Esophagus (tissue), 2 donors: Measurements from ENCODE around the gene TCEAL9. TPM values are rescaled to one million over a fixed set of nuclear protein-coding genes. Genes with fewer than 3 reads are reported as not detected.

ENCODE experiments used
- H3K27ac ChIP-seq, 2 donors: one replicate each; pipeline ENCODE4 v1.5.1; 2013; ENCODE audit warnings: low read depth in 2 of 2, mild to moderate bottlenecking in 2 of 2, inconsistent platforms in 1 of 2, low read length in 1 of 2, moderate library complexity in 1 of 2
- H3K27me3 ChIP-seq, 2 donors: one replicate each; pipeline ENCODE4 v1.6.1; 2013; ENCODE audit warnings: low read length in 2 of 2, control low read depth in 1 of 2, mild to moderate bottlenecking in 1 of 2; ENCODE audit not compliant: insufficient read depth in 2 of 2, control insufficient read depth in 1 of 2
- H3K36me3 ChIP-seq, 2 donors: one replicate each; pipeline ENCODE4 v1.6.1; 2013; ENCODE audit warnings: low read length in 1 of 2; ENCODE audit not compliant: control insufficient read depth in 2 of 2, insufficient read depth in 2 of 2
- H3K4me1 ChIP-seq, 2 donors: one replicate each; pipeline ENCODE4 v1.6.1; 2013; ENCODE audit warnings: low read length in 1 of 2; ENCODE audit not compliant: control insufficient read depth in 2 of 2, insufficient read depth in 2 of 2
- H3K4me3 ChIP-seq, 2 donors: one replicate each; pipeline ENCODE4 v1.5.1; 2013; ENCODE audit warnings: low read length in 2 of 2, mild to moderate bottlenecking in 2 of 2, low read depth in 1 of 2, moderate library complexity in 1 of 2
- H3K9me3 ChIP-seq, 2 donors: one replicate each; pipeline ENCODE4 v1.6.1; 2013; ENCODE audit warnings: mild to moderate bottlenecking in 2 of 2, low read depth in 1 of 2, low read length in 1 of 2, moderate library complexity in 1 of 2; ENCODE audit not compliant: control insufficient read depth in 2 of 2, insufficient read depth in 1 of 2
- WGBS, 2 donors: extraction: QIAGEN DNeasy Blood & Tissue Kit; methylation state at CpG; one replicate each; pipeline ENCODE4 v1.1.7; 2013; 5-methylcytosine and 5-hydroxymethylcytosine counted together
- polyA plus RNA-seq, 2 donors: library from polyadenylated mRNA; stranded (reverse); fragments of 200-250 nt; gene quantifications; one replicate each; pipeline ENCODE4 v1.2.3, GENCODE V29; 2013
- donor health status: healthy with polysubstance abuse.
- donor health status: Bipolar disorder and iron deficiency.

TCEAL9 gene, protein sequence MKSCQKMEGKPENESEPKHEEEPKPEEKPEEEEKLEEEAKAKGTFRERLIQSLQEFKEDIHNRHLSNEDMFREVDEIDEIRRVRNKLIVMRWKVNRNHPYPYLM
- polyA plus RNA-seq = 10 to 100 TPM; 39.4 to 48.0 TPM

DNA sequence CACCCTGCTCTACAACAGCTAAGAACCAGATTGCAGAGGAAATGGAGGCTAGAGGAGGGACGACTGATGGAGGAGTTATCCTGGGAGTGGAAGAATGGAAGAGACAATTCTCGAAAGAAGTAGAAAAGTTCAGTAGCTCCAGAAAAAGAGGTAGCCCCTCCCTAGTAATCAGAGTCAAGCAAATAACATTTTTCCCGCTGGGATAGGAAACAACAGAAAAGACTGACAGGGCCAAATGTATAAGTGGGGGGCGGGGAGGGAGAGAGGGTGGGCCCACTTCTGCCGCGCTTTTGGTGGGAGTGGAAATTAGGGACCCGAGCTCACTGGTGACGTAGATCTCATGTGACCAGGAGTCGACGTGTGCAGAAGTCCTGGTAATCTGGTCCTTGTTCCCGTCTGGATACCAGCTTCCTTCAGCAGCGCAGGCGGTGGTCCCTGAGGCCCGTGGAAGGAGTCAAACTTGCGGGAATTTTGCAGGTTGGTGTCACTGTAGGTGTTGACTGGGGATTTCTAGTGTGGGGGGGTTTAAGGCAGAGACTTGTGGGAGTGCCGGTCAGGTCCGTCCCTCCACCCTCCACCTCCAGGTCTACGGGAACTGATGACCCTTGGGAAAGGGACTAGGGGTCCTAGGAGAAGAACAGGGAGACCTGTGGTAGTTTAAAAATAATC is at the start of gene TCEAL9:
TSS of gene TCEAL9 (plus strand) at position 377 of the 669 bp plus-strand sequence. CDS start 1,179 bp downstream, outside the sequence.
- Histone ChIP-seq H3K4me1 (no peaks in the 10 kb centered on the region), H3K4me3 (peak within 1 kb of the TSS; percentile 69 to 72), H3K27me3 (no peaks in the 10 kb centered on the region), H3K9me3 (no peaks in the 10 kb centered on the region), H3K27ac (peak within 1 kb of the TSS; percentile 80 to 85), H3K36me3 (no peaks in the 10 kb centered on the region)
- 1 to 20% methylated on average over 18 of the region's 18 CpGs for WGBS, 2 donors

DNA sequence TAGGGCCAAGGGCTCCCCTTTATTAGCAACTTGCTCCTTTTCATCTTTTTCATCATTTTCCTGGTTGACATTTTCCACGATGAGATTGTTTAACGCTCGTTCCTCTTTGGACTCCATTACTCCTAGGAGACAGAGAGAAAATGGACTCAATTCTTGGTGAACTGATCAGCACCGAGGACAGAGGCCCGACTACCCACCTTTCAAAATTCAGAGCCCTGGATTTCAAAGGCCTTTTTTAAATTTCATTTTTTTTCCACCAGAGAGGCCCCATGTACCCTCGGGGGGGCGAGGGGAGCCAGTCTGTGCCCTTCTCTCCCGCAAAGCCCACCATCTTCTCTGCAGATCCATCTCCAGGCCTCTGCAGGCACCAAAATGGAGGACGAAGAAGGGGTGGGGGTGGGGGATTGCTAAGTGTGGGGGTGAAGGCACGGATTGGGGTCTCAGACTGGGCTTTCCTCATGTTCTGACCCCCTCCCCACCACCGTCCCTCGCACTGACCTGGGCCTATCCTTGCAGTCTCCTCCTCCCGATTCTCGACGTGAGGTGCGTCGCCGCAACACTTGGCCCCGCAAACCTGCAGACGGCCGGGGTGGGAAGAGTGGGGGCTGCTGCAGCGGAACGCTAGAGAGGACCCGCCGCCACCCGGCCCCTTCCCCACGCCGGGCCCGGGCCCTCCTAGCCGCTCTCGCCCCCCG is 46.3 kb upstream of the TCEAL9 start:
- no peaks in the 10 kb centered on the region for H3K4me1 ChIP-seq
- peak overlapping the region; percentile 38 to 54 for H3K4me3 ChIP-seq
- no peak overlapping the region for H3K27ac ChIP-seq
- H3K9me3 ChIP-seq = no peaks in the 10 kb centered on the region
- H3K27me3 ChIP-seq = no peaks in the 10 kb centered on the region
- 21 to 32% methylated on average over 24 to 30 of the region's 32 CpGs for WGBS, 2 donors
- H3K36me3 ChIP-seq = no peaks in the 10 kb centered on the region

DNA sequence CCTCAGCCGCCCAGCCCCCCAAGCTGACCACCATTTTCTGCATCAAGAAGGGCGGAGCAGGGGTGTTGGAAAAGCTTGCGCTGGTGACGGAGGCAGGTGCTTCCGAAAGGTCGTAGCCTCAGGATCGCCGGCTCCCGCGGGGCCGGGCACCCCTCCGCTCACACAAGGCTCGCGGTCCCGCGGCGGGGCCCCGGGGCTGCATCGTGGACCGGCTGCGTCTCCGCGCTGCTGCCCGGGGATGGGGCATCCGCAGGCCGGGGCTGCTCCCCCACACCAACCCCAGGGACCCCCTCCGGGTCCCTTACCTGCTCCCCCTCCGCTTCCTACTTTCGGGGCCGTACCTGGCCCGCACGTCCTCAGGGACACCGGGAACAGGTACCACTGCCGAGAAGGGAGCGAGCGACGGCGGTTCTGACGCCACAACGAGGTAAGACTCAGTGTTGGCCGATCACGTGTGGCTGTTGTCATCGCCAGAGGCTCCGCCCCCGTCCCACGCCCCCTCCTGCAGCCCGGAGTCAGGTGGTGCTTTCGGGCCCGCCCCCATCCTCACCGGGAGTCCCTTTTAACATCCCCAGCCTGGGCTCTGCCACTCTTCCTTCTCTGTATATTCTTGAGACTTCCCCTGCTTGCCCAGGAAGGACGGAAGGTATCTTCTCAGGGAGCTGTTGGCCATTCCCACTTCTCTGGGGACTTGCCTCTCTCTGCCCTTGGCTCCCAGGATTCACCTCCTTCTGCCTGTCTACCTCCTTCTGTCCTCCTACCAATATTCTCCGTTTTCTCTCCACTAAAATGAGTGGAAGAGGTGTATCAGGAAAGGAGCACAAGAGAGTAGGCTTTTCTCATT is 45.5 kb upstream of the TCEAL9 start, which contains the start of gene BEX2:
TSS of gene BEX2 (minus strand) at position 436 of the 844 bp plus-strand sequence. CDS start 1,014 bp downstream, outside the sequence.
- Histone ChIP-seq H3K27ac (no peak within 1 kb of the TSS), H3K27me3 (no peaks in the 10 kb centered on the region), H3K4me3 (peak within 1 kb of the TSS; percentile 38 to 54), H3K36me3 (no peaks in the 10 kb centered on the region), H3K9me3 (no peaks in the 10 kb centered on the region), H3K4me1 (no peaks in the 10 kb centered on the region)
- WGBS, 2 donors = 2 to 24% methylated on average over 44 to 52 of the region's 52 CpGs

DNA sequence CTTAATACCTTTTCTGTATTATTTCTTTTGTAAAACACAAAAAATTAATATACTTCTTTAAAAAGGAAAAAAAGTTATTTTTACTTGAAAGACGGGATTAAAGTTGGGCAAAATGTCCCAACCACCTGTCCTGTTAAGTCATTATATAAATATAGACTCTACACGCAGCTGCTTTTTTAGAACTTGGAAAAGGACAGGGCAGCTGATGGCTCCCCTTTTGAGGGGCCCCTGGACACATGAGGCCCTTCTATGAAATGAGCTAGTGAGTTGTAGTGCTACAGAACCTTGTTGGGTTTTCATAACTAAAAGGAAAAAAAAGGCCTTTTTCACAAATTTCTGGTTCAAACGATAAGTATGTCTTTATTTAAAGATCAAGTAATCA is 44.9 kb upstream of the TCEAL9 start:
- H3K27me3 ChIP-seq = no peaks in the 10 kb centered on the region
- H3K27ac ChIP-seq = no peak overlapping the region
- 60 to 73% methylated on average over 3 of the region's 3 CpGs for WGBS, 2 donors
- no peaks in the 10 kb centered on the region for H3K9me3 ChIP-seq
- H3K36me3 ChIP-seq = no peaks in the 10 kb centered on the region
- H3K4me1 ChIP-seq = no peaks in the 10 kb centered on the region
- H3K4me3 ChIP-seq = peak overlapping the region in 1 of 2 donors; percentile 38

DNA sequence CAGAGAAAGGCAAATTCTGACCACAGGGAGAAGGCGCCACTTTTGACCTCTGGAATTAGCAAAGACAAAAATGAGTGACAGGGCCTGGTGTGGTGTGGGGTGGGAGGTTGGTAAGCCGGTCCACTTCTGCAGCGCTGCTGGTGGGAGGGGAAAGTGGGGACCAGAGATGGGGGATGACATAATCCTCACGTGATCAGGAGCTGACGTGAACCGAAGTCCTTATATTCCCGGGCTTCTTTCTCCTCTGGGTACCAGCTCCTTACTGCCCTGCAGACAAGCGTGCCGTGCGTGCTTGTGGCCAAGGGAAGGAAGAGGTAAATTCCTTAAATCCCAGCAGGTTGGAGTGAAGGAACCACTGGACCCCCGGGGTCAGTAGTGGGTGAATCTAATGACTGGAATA is 26.3 kb upstream of the TCEAL9 start, which contains the start of gene TCEAL7:
TSS of gene TCEAL7 (plus strand) at position 249 of the 400 bp plus-strand sequence. CDS start 1,165 bp downstream, outside the sequence.
- Histone ChIP-seq H3K27ac (no peak within 1 kb of the TSS), H3K27me3 (no peaks in the 10 kb centered on the region), H3K4me1 (no peaks in the 10 kb centered on the region), H3K36me3 (no peaks in the 10 kb centered on the region), H3K9me3 (no peaks in the 10 kb centered on the region), H3K4me3 (peak within 1 kb of the TSS in 1 of 2 donors; percentile 9)
- 46 to 61% methylated on average over 11 of the region's 11 CpGs for WGBS, 2 donors

DNA sequence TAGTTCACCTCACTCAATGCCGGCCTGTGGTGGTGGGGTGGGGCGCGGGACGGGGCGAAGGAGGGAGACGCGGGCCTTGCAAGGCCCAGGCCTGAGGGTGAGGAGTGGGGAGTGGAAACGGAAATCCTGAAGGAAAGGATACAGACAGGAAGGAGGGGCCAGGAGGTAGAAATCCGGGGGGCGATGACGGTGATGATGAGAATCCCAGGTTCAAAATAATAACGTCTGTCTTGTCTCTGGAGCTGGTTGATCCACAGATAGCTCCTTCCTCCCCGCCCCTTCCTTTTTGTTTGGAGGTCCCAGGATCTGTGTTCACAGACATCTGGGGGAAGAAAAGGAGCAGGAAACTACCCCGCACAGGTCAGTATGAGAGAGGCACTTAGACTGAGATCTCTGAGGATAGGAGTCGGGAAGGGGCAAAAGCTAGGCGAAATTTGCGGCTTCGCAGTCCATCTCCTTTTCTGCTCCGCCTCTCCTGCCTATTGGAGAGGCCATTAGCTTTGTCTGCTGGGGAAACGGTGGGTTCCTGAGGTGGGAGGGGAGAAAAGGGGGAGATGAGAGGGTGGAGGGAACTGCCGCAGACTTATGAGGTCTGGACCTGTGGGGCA is 25.5 kb upstream of the TCEAL9 start:
- no peak overlapping the region for H3K27ac ChIP-seq
- H3K9me3 ChIP-seq = no peaks in the 10 kb centered on the region
- WGBS, 2 donors = 27 to 35% methylated on average over 21 of the region's 21 CpGs
- H3K4me1 ChIP-seq = no peaks in the 10 kb centered on the region
- no peaks in the 10 kb centered on the region for H3K36me3 ChIP-seq
- peak overlapping the region in 1 of 2 donors; percentile 9 for H3K4me3 ChIP-seq
- H3K27me3 ChIP-seq = no peaks in the 10 kb centered on the region

DNA sequence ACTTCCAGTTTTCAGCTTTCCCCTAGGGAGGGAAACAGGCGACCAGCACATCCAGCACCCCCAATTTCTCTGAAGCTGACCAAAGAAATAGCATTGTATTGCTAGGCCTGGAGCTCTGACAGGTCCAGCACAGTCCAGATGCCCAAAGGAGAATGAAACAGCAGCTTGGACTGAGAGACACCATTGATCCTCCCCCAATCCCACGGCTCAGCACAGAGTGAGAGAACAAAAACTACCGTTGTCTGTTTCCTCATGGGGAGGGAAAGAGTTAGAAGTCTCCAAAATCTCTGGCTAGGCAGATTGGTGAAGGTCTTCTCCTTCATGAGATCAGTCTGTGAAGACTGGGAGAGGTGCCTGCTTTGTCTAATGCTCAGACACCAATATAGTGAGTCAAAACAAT is 17.6 kb upstream of the TCEAL9 start:
- peaks cover 0 to 4% of the 10 kb centered on the region in 2 donors for H3K27me3 ChIP-seq
- no peak overlapping the region for H3K27ac ChIP-seq
- no peaks in the 10 kb centered on the region for H3K4me1 ChIP-seq
- no peak overlapping the region for H3K4me3 ChIP-seq
- H3K9me3 ChIP-seq = no peaks in the 10 kb centered on the region
- 47 to 71% methylated on average over 3 of the region's 3 CpGs for WGBS, 2 donors
- no peaks in the 10 kb centered on the region for H3K36me3 ChIP-seq

DNA sequence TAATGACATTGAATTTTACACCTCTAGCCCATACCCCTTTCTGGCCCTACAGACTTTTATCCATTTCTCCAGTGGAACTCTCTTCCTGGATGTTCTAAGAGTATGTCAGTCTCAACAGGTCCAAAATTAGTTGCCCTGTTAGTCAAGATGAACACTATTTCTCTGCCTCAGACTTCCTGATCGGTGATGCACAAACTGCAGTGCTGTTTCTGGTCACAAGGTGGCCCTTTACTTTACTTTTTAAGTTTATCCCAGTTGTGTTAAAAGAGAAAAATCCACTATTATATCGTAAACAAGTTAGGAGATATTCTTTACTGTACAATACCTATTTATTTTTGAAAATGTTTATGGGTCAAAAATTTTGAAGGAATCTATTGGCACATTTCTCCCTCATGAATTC is 13.2 kb upstream of the TCEAL9 start:
- Histone ChIP-seq H3K4me1 (no peaks in the 10 kb centered on the region), H3K4me3 (no peak overlapping the region), H3K9me3 (no peaks in the 10 kb centered on the region), H3K27ac (no peak overlapping the region), H3K27me3 (peaks cover 0 to 4% of the 10 kb centered on the region in 2 donors), H3K36me3 (no peaks in the 10 kb centered on the region)
- 2 to 9% methylated on average over 2 of the region's 2 CpGs for WGBS, 2 donors

DNA sequence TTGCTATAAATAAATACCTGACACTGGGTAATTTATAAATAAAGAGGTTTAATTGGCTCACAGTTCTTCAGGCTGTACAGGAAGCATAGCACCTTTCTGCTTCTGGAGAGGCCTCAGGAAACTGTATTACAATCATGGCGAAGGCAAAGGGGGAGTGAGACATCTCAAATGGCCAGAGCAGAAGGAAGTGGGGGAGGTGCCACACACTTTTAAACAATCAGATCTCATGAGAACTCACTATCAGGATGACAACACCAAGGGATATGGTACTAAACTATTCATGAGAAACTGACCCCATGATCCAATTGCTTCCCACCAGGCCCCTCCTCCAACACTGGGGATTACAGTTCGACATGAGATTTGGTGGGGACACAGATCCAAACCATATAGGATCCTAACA is 11.7 kb upstream of the TCEAL9 start:
- WGBS, 2 donors = 54 to 66% methylated on average over 2 of the region's 2 CpGs
- H3K36me3 ChIP-seq = no peaks in the 10 kb centered on the region
- H3K9me3 ChIP-seq = no peaks in the 10 kb centered on the region
- no peaks in the 10 kb centered on the region for H3K27me3 ChIP-seq
- H3K4me1 ChIP-seq = no peaks in the 10 kb centered on the region
- no peak overlapping the region for H3K4me3 ChIP-seq
- H3K27ac ChIP-seq = no peak overlapping the region
